ENCODE results near the gene CYP4X1. TPM values are rescaled to one million over a fixed set of nuclear protein-coding genes. Genes with fewer than 3 reads are reported as not detected.
A peak's percentile ranks its signal among the peaks of the same experiment; 100 is the strongest.
"Not testable (repeated sequence)": the region's sequence is repeated elsewhere in the genome, so short reads cannot be mapped to it uniquely, and the experiment has no call there.

Gene CYP4X1
- total and polyA plus RNA-seq, 9 of the 15 experiments (the other 6 are each of a cell fraction or from before 2014, with no cell fraction given) = 0.03 to 0.17 (median 0.06) TPM; not detected in 6

GRCh38 chr1:46983830-46984586, 39.5 kb upstream of the CYP4X1 start (continued):
- no peak for TF ChIP-seq LCOR (CRISPR knock-in tag; IDR thresholded peaks at IDR 0.05)
- no peak for TF ChIP-seq NFIC (IDR thresholded peaks at IDR 0.05)
- no peak for TF ChIP-seq ZNF143 (CRISPR knock-in tag; IDR thresholded peaks at IDR 0.05)
- TF ChIP-seq ZNF24 (IDR thresholded peaks at IDR 0.05) = no peak
- TF ChIP-seq XRCC3 (IDR thresholded peaks at IDR 0.05) = no peak
- no peak for TF ChIP-seq NFRKB (IDR thresholded peaks at IDR 0.05; ENCODE audit: low read depth)

GRCh38 chr1:46990541-46990940, 32.9 kb upstream of the CYP4X1 start:
- H3K4me2 ChIP-seq (ENCODE audit: insufficient read depth, low read length); H3K4me3 ChIP-seq; H2AFZ ChIP-seq (ENCODE audit: low read depth, low read length); BruUV-seq (replicated peaks); H3K36me3 ChIP-seq (ENCODE audit: control insufficient read depth, insufficient read depth, low read length); POLR2A ChIA-PET; FAIRE-seq; H3K9me3 ChIP-seq (replicated peaks; ENCODE audit: control insufficient read depth, insufficient read depth, low read depth, low read length); H3K27ac ChIP-seq (ENCODE audit: extremely low read depth, low read depth, low read length); in situ Hi-C loops (cut with MboI); CTCF ChIA-PET (ENCODE audit: low intra/inter-chr PET ratio); H3K4me1 ChIP-seq (replicated peaks in 1 of 2; ENCODE audit: control insufficient read depth in 2 of 2, insufficient read depth in 2 of 2, low read length in 2 of 2); DNase-seq (ENCODE audit: extremely low read depth in 1 of 4, low spot score in 3 of 4); H4K20me1 ChIP-seq (replicated peaks; ENCODE audit: control insufficient read depth, insufficient read depth, low read length); ATAC-seq; H3K9me1 ChIP-seq (ENCODE audit: control insufficient read depth, insufficient read depth, low read length); H3K27me3 ChIP-seq (ENCODE audit: control insufficient read depth in 2 of 2, insufficient read depth in 2 of 2, low read length in 2 of 2); H3K9ac ChIP-seq (ENCODE audit: insufficient read depth in 1 of 2, low read depth in 2 of 2, low read length in 2 of 2); H3K79me2 ChIP-seq (ENCODE audit: control insufficient read depth, insufficient read depth, low read length): not testable (repeated sequence)
- intact Hi-C loops (cut with micrococcal nuclease) = loop anchor here (10.0 kb wide), 1 partner anchor 246 kb away; no protein-coding TSS in a partner anchor
- 0% methylated on average over 2 of the region's 2 CpGs for WGBS (ENCODE audit: insufficient coverage, low coverage, missing lambda C conversion rate)
- TF ChIP-seq ZNF146 (CRISPR knock-in tag; IDR thresholded peaks at IDR 0.05; ENCODE audit: unreplicated experiment) = peak; percentile 70
